Karpas-422 (cell line): ENCODE results near the gene CLEC1A. TPM values are rescaled to one million over a fixed set of nuclear protein-coding genes. Genes with fewer than 3 reads are reported as not detected.

Experiments
- DNase-seq: peaks from one replicate; pipeline ENCODE4 v3.0.0-alpha.2; 2015
- H2AFZ ChIP-seq: fragments of 200-600 bp; sonication (generic); 2 replicates; pipeline ENCODE4 v1.6.1; 2014; ENCODE audit warnings: antibody characterized with exemption, low read length, mixed read lengths
- H3K27ac ChIP-seq: fragments of 200-600 bp; sonication (generic); 2 replicates; pipeline ENCODE4 v1.5.1; 2014; ENCODE audit warnings: mild to moderate bottlenecking, low read length, moderate library complexity
- H3K27me3 ChIP-seq: fragments of 200-600 bp; sonication (generic); 2 replicates; pipeline ENCODE4 v1.6.1; 2014; ENCODE audit warnings: low read length, mixed read lengths
- H3K36me3 ChIP-seq: fragments of 200-600 bp; sonication (generic); 2 replicates; pipeline ENCODE4 v1.6.1; 2014; ENCODE audit warnings: low read length, mixed read lengths; ENCODE audit not compliant: insufficient read depth
- H3K4me1 ChIP-seq: fragments of 200-600 bp; sonication (generic); 2 replicates; pipeline ENCODE4 v1.6.1; 2014; ENCODE audit warnings: mild to moderate bottlenecking, low read length, mixed read lengths
- H3K4me2 ChIP-seq: fragments of 200-600 bp; sonication (generic); 2 replicates; pipeline ENCODE4 v1.6.1; 2014; ENCODE audit warnings: low read length, low read depth, mild to moderate bottlenecking; ENCODE audit not compliant: poor library complexity, severe bottlenecking
- H3K4me3 ChIP-seq: fragments of 200-600 bp; sonication (generic); 2 replicates; pipeline ENCODE4 v1.5.1; 2014; ENCODE audit warnings: mild to moderate bottlenecking, antibody characterized with exemption, low read length, mixed read lengths
- H3K79me2 ChIP-seq: fragments of 200-600 bp; sonication (generic); 2 replicates; pipeline ENCODE4 v1.6.1; 2014; ENCODE audit warnings: mild to moderate bottlenecking, low read length, mixed read lengths
- H3K9ac ChIP-seq: fragments of 200-600 bp; sonication (generic); 2 replicates; pipeline ENCODE4 v1.6.0; 2014; ENCODE audit warnings: low read length
- H3K9me2 ChIP-seq: fragments of 200-600 bp; sonication (generic), shearing (Covaris generic); replicated peaks from 2 replicates; pipeline ENCODE4 v1.6.0; 2014; ENCODE audit warnings: mild to moderate bottlenecking, low read length, moderate library complexity; ENCODE audit not compliant: insufficient read depth
- H3K9me3 ChIP-seq: fragments of 300-700, 200-600 bp; sonication (generic); 2 replicates; pipeline ENCODE4 v1.6.1; 2014; ENCODE audit warnings: low read length, mixed read lengths
- H4K20me1 ChIP-seq: fragments of 200-600 bp; sonication (generic); 2 replicates; pipeline ENCODE4 v1.6.1; 2014; ENCODE audit warnings: mild to moderate bottlenecking, antibody characterized with exemption, low read length, low read depth; ENCODE audit not compliant: insufficient read depth
- total RNA-seq: library from RNA; depleted of rRNA; stranded (reverse); fragments of >200 nt; shearing (Covaris generic); gene quantifications from 2 replicates; pipeline ENCODE4 v1.2.3, GENCODE V29; 2014; ENCODE audit warnings: low replicate concordance

CLEC1A gene
- total RNA-seq, 1 experiment from 2014 or later = not detected

- H3K4me3 ChIP-seq = no peak within 1 kb of the TSS
- H3K9me3 ChIP-seq = no peaks in the 10 kb centered on the region
- H3K9ac ChIP-seq = no peak within 1 kb of the TSS
- H3K27me3 ChIP-seq = no peaks in the 10 kb centered on the region
- no peaks in the 10 kb centered on the region for H3K36me3 ChIP-seq
- H3K4me1 ChIP-seq = peaks cover 24% of the 10 kb centered on the region
- H4K20me1 ChIP-seq = no peaks in the 10 kb centered on the region
- peak within 1 kb of the TSS; percentile 47 for H3K4me2 ChIP-seq
- DNase-seq = peak; percentile 75
- H3K9me2 ChIP-seq = no peaks in the 10 kb centered on the region
- no peak within 1 kb of the TSS for H2AFZ ChIP-seq
- H3K27ac ChIP-seq = no peak within 1 kb of the TSS
- H3K79me2 ChIP-seq = no peaks in the 10 kb centered on the region
Measured at GRCh38 chr12:10130042-10130441, 31.3 kb upstream of the CLEC1A start, which contains the start of gene CLEC7A. TSS of gene CLEC7A (minus strand) at chr12:10130199. CDS start at chr12:10130082, 117 bp downstream.

- DNase-seq = no peak
- peaks cover 24% of the 10 kb centered on the region for H3K4me1 ChIP-seq
- H3K36me3 ChIP-seq = no peaks in the 10 kb centered on the region
- H3K4me2 ChIP-seq = no peak overlapping the region
- no peaks in the 10 kb centered on the region for H4K20me1 ChIP-seq
- H3K9me3 ChIP-seq = no peaks in the 10 kb centered on the region
- no peak overlapping the region for H3K9ac ChIP-seq
- H3K4me3 ChIP-seq = no peak overlapping the region
- H3K27ac ChIP-seq = no peak overlapping the region
- no peaks in the 10 kb centered on the region for H3K27me3 ChIP-seq
- no peak overlapping the region for H2AFZ ChIP-seq
- no peaks in the 10 kb centered on the region for H3K79me2 ChIP-seq
- no peaks in the 10 kb centered on the region for H3K9me2 ChIP-seq
Measured at GRCh38 chr12:10128687-10129086, 29.9 kb upstream of the CLEC1A start.

- Histone ChIP-seq H3K4me3 (no peak overlapping the region), H3K27ac (no peak overlapping the region), H4K20me1 (no peaks in the 10 kb centered on the region), H3K9me2 (no peaks in the 10 kb centered on the region), H3K4me2 (no peak overlapping the region), H2AFZ (no peak overlapping the region), H3K27me3 (no peaks in the 10 kb centered on the region), H3K36me3 (no peaks in the 10 kb centered on the region), H3K9ac (no peak overlapping the region), H3K79me2 (no peaks in the 10 kb centered on the region), H3K4me1 (peaks cover 24% of the 10 kb centered on the region), H3K9me3 (no peaks in the 10 kb centered on the region)
- no peak for DNase-seq
Measured at GRCh38 chr12:10126413-10126812, 27.6 kb upstream of the CLEC1A start.

GRCh38 chr12:10122689-10123088 lies 23.9 kb upstream of the CLEC1A start:
- H3K4me3 ChIP-seq = no peak overlapping the region

GRCh38 chr12:10121278-10121677 lies 22.5 kb upstream of the CLEC1A start:
- no peak for DNase-seq
- no peak overlapping the region for H3K4me2 ChIP-seq
- H3K27me3 ChIP-seq = no peaks in the 10 kb centered on the region
- H4K20me1 ChIP-seq = no peaks in the 10 kb centered on the region
- H3K4me1 ChIP-seq = no peaks in the 10 kb centered on the region
- no peak overlapping the region for H3K9ac ChIP-seq
- no peak overlapping the region for H3K4me3 ChIP-seq
- H3K79me2 ChIP-seq = no peaks in the 10 kb centered on the region
- H2AFZ ChIP-seq = no peak overlapping the region
- no peaks in the 10 kb centered on the region for H3K36me3 ChIP-seq
- H3K27ac ChIP-seq = no peak overlapping the region
- no peaks in the 10 kb centered on the region for H3K9me3 ChIP-seq
- no peaks in the 10 kb centered on the region for H3K9me2 ChIP-seq

More at GRCh38 chr12:10122689-10123088, 23.9 kb upstream of the CLEC1A start:
- Histone ChIP-seq H3K4me2 (no peak overlapping the region), H2AFZ (no peak overlapping the region), H3K27ac (no peak overlapping the region), H3K9me3 (no peaks in the 10 kb centered on the region), H3K27me3 (no peaks in the 10 kb centered on the region), H4K20me1 (no peaks in the 10 kb centered on the region), H3K79me2 (no peaks in the 10 kb centered on the region), H3K9me2 (no peaks in the 10 kb centered on the region), H3K9ac (no peak overlapping the region), H3K4me1 (no peaks in the 10 kb centered on the region), H3K36me3 (no peaks in the 10 kb centered on the region)
- no peak for DNase-seq

DNA sequence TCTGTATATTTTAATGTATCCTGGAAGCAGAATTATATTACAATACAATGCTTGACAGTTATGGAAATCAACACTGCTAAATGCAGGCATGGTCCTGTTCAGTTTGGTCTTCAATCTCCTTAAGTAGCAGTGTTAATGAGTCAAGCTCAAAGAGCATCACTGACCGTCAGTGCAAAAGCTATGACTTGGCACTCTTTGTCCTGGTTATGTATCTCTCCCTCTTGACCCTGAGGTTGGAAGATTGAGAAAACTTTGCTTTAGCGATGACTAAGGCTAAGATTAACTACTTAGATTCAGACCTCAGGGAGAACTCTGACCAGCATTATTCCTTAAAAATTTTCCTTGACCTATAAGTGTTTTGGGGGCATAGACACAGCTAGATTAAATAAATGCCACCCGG lies 20.3 kb upstream of the CLEC1A start:
- no peak for DNase-seq
- Histone ChIP-seq H3K4me1 (no peaks in the 10 kb centered on the region), H3K4me2 (no peak overlapping the region), H3K4me3 (no peak overlapping the region), H4K20me1 (no peaks in the 10 kb centered on the region), H3K9me3 (no peaks in the 10 kb centered on the region), H2AFZ (no peak overlapping the region), H3K9ac (no peak overlapping the region), H3K27ac (no peak overlapping the region), H3K27me3 (no peaks in the 10 kb centered on the region), H3K36me3 (no peaks in the 10 kb centered on the region), H3K9me2 (no peaks in the 10 kb centered on the region), H3K79me2 (no peaks in the 10 kb centered on the region)

DNA sequence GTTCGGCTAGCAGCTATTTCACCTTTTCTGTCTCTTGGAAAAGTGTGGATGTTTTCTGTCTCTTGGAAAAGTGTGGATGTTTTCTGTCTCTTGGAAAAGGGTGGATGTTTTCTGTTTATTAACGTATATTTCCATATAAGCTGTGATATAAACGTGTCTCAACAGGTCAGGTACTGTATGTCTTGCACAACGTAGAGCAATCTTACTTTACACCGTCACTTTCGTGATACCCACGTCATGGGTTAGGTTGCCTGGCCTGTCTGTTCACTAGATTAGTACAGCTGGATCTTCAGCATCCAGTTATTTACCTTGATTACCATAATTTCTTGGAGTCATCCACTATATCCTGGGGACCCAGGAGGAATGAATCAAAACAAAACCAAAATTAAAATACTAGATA lies 17.1 kb upstream of the CLEC1A start:
- no peaks in the 10 kb centered on the region for H3K36me3 ChIP-seq
- no peaks in the 10 kb centered on the region for H3K9me2 ChIP-seq
- no peak overlapping the region for H3K27ac ChIP-seq
- DNase-seq = no peak
- no peak overlapping the region for H3K4me2 ChIP-seq
- H2AFZ ChIP-seq = no peak overlapping the region
- H3K79me2 ChIP-seq = no peaks in the 10 kb centered on the region
- no peak overlapping the region for H3K9ac ChIP-seq
- no peaks in the 10 kb centered on the region for H3K4me1 ChIP-seq
- H3K9me3 ChIP-seq = no peaks in the 10 kb centered on the region
- no peaks in the 10 kb centered on the region for H4K20me1 ChIP-seq
- H3K27me3 ChIP-seq = no peaks in the 10 kb centered on the region
- H3K4me3 ChIP-seq = no peak overlapping the region

GRCh38 chr12:10115311-10115710 lies 16.5 kb upstream of the CLEC1A start:
- Histone ChIP-seq H3K79me2 (no peaks in the 10 kb centered on the region), H4K20me1 (no peaks in the 10 kb centered on the region), H3K27ac (no peak overlapping the region), H3K9me3 (no peaks in the 10 kb centered on the region), H3K4me1 (no peaks in the 10 kb centered on the region), H2AFZ (no peak overlapping the region), H3K4me2 (no peak overlapping the region), H3K9me2 (no peaks in the 10 kb centered on the region), H3K36me3 (no peaks in the 10 kb centered on the region), H3K9ac (no peak overlapping the region), H3K27me3 (no peaks in the 10 kb centered on the region), H3K4me3 (no peak overlapping the region)
- DNase-seq = no peak

GRCh38 chr12:10113920-10114319 lies 15.1 kb upstream of the CLEC1A start:
- Histone ChIP-seq H3K36me3 (no peaks in the 10 kb centered on the region), H2AFZ (no peak overlapping the region)

More at GRCh38 chr12:10113920-10114319, 15.1 kb upstream of the CLEC1A start:
- Histone ChIP-seq H3K4me3 (no peak overlapping the region), H3K27ac (no peak overlapping the region), H3K79me2 (no peaks in the 10 kb centered on the region), H3K9ac (no peak overlapping the region), H3K27me3 (no peaks in the 10 kb centered on the region), H3K9me3 (no peaks in the 10 kb centered on the region), H3K4me2 (no peak overlapping the region), H3K4me1 (no peaks in the 10 kb centered on the region), H4K20me1 (no peaks in the 10 kb centered on the region), H3K9me2 (no peaks in the 10 kb centered on the region)
- DNase-seq = no peak
